Subcutaneous adipose tissue (tissue), 4 donors: ENCODE data around the gene ATP5PB. TPM values are rescaled to one million over a fixed set of nuclear protein-coding genes. Genes with fewer than 3 reads are reported as not detected.

Source experiments
- total RNA-seq, 4 donors: library from RNA; depleted of rRNA; stranded (reverse); fragments of >200 nt; gene quantifications; one replicate each; pipeline ENCODE4 v1.1.0, GENCODE V29; 2016
- TF ChIP-seq, protein P1 (sequence below): fragments of 450-650 bp; IDR thresholded peaks from one replicate; pipeline ENCODE4 v1.5.1; 2016; ENCODE audit warnings: low read depth, mild to moderate bottlenecking, control low read depth, antibody characterized with exemption, moderate library complexity

Gene ATP5PB, protein sequence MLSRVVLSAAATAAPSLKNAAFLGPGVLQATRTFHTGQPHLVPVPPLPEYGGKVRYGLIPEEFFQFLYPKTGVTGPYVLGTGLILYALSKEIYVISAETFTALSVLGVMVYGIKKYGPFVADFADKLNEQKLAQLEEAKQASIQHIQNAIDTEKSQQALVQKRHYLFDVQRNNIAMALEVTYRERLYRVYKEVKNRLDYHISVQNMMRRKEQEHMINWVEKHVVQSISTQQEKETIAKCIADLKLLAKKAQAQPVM
- total RNA-seq: 100 to 1,000 TPM; 114 to 272 (median 152) TPM

DNA sequence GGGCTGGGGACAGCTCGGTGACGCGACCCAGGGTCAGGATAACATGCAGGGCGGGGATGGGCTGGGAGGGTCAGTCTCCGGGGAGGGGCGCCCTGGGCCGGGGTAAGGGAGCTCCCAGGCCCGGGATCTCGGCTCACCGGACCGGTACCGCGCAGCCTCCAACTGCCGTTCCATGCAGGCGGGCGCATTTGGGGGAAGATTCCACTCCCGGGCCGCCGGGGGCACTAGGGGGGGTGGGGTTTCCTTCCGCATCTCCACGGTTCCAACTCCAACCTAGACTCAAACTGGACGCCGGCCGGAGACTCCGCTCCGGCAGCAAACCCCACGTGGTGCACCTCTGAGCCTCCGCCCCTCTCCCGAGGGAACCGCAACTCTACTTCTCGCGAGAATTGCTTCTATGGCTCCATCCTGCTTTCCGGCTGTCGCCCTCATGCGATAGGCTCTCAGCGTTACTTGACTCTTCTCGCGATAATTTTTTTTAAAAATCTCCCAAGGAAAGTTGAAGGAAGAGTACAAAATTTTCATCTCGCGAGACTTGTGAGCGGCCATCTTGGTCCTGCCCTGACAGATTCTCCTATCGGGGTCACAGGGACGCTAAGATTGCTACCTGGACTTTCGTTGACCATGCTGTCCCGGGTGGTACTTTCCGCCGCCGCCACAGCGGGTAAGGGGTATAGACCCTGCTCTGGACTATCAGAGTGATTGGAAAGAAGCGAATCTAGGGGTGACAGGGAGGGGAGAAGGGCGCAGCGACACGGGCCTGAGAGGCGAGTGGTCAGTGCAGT is at the start of gene ATP5PB, which contains the start of gene WDR77:
Gene ATP5PB, plus strand, starts transcription at position 547 of the 785 bp plus-strand sequence. Its CDS starts 78 bp downstream, at position 625.
Gene WDR77, minus strand, starts transcription at position 339 of the 785 bp plus-strand sequence. Its CDS starts 87 bp downstream, at position 252.
- TF ChIP-seq, protein P1, sequence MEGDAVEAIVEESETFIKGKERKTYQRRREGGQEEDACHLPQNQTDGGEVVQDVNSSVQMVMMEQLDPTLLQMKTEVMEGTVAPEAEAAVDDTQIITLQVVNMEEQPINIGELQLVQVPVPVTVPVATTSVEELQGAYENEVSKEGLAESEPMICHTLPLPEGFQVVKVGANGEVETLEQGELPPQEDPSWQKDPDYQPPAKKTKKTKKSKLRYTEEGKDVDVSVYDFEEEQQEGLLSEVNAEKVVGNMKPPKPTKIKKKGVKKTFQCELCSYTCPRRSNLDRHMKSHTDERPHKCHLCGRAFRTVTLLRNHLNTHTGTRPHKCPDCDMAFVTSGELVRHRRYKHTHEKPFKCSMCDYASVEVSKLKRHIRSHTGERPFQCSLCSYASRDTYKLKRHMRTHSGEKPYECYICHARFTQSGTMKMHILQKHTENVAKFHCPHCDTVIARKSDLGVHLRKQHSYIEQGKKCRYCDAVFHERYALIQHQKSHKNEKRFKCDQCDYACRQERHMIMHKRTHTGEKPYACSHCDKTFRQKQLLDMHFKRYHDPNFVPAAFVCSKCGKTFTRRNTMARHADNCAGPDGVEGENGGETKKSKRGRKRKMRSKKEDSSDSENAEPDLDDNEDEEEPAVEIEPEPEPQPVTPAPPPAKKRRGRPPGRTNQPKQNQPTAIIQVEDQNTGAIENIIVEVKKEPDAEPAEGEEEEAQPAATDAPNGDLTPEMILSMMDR: no peak

DNA sequence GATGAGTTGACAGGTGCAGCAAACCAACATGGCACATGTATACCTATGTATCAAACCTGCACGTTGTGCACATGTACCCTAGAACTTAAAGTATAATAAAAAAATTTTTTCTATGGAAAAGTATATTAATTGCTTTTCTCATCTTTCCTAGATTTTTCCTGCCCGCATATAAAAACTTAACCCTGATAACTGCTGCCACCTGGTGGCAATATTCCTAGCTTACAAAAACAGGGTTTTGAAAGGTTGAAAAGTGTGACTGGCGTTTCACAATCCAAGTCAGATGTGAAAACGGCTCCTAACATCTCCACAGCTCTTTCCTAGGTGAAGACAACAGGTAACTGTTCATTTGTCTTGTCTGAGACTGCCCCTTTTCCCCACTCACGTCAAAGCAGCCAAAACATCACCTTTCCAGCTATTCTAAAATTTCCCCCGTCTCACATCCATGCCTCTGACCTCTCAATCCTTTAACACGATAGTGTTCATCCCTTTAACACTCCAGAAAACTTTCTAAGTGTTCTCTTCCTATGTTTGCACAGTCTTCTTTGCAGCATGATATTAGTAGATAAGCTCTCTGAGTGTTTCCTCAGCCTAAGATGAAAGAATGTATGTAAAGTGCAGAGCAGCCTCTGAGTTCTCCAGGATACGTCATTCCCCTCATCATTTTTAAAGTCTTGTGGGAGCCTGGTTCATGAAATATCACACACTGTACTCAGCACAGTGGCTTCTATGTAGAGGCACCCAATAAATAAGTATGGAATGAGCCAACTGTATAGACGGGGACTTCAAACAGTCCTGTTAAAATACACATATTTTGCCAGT is 49.3 kb upstream of the ATP5PB start:
- TF ChIP-seq, protein P1: no peak

DNA sequence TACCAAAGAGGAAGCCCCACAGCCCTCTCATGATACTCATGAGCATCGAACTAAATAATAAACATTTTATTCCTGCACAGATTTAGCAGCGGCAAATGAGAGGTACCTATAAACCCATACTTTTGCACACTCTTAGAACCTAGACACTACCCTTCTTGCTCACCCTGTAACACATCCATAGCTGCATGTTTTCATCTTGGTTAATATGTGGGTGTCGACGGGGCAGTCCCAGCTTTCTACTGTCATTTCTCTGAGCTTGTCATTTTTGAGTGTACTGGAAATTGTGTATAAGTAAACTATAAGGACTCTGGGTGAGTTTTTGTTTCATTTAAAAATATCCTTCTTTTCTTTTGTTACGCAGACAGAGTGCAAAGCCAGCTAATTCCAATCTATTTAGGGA is 47.2 kb upstream of the ATP5PB start:
- TF ChIP-seq, protein P1: no peak

DNA sequence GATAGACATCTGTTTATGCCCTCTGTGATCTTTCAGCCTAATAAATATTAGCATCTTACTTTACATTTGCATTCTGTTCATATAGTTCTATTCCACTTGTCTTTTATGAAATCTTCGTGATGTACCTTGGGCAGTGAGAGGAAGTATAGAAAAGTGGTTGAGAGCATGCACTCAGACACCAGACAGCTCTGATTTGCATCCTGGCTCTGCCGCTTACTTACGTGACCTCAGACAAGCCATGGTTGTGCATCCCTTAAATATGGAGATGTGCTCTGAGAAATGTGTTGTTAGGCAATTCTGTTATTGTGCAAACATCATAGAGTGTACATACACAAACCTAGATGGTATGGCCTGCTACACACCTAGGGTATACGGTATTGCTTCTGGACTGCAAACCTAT is 44.7 kb upstream of the ATP5PB start:
- TF ChIP-seq, protein P1: no peak

DNA sequence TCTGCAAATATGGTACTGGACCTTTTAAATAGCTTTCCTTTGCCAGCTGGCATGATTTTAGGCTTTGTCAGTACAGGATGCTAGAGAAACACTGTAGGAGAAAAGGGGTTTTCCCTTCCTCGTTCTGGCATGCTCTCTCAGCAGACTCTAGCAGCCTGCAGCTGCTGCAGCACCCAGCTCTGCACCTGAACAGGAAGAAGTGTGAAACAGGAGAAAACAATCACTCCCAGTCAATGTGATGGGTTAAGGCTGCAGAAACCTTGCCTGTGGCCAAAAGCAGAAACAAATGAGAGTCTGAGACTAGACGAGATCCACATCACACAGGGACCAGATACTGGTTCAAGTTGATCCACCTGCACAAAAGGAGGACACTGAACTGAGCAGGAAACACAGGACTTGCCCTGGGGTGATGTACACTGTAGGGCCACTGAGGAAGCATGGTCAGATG is 42.9 kb upstream of the ATP5PB start:
- TF ChIP-seq, protein P1: no peak

DNA sequence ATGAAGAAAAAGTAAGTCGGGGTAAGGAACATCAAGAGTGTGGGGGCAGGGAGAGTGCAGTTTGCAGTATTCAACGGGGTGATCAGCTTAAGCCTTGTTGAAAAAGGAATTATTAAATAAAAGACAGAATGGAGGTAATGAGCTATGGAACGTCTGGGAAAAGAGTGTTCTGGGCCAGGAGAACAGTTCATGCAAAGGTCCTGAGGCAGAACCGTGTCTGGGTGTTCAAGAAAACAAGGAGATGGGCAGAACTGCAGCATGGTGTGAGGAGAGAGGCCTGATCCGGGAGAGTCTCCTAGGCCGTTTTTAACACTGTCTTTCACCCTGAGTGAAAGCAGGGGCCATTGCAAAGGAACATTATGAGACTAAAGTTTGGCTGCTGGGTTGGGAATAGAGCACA is 42.0 kb upstream of the ATP5PB start:
- TF ChIP-seq, protein P1: no peak
